ENCODE data around the gene IGF2.

Gene IGF2

GRCh38 chr11:2138431-2139122, 612 bp downstream of the IGF2 start:
- in situ Hi-C loops (cut with MboI; ENCODE audit: low pct_unique_long_range_greater_than_20kb, low sequenced_read_pairs, unreplicated experiment) = no loop called here
- no peak for DNase-seq (ENCODE audit: low spot score)
- TF ChIP-seq, protein P1, sequence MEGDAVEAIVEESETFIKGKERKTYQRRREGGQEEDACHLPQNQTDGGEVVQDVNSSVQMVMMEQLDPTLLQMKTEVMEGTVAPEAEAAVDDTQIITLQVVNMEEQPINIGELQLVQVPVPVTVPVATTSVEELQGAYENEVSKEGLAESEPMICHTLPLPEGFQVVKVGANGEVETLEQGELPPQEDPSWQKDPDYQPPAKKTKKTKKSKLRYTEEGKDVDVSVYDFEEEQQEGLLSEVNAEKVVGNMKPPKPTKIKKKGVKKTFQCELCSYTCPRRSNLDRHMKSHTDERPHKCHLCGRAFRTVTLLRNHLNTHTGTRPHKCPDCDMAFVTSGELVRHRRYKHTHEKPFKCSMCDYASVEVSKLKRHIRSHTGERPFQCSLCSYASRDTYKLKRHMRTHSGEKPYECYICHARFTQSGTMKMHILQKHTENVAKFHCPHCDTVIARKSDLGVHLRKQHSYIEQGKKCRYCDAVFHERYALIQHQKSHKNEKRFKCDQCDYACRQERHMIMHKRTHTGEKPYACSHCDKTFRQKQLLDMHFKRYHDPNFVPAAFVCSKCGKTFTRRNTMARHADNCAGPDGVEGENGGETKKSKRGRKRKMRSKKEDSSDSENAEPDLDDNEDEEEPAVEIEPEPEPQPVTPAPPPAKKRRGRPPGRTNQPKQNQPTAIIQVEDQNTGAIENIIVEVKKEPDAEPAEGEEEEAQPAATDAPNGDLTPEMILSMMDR (IDR thresholded peaks at IDR 0.05; ENCODE audit: extremely low read depth, insufficient read depth, missing control alignments) = no peak

DNA sequence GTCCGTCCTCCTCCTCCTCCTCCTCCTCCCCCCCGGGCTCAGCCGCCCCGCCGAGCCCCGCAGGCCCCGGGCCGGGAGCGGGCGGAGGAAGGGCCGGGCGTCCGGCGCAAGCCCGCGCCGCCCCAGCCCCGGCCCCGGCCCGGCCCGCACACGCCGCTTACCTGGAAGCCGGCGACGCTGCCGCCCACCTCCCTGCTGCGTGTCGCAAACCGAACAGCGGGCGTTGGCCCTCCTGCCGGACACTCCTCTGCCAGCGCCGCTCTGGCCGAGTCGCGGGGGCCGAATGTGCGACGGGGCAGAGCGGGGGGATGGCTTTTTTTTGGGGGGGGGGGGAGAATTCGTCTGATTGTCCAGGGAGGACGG, 1.1 kb downstream of the IGF2 start:
- in situ Hi-C loops (cut with MboI; ENCODE audit: low pct_unique_long_range_greater_than_20kb, low sequenced_read_pairs, unreplicated experiment) = no loop called here
- no peak for DNase-seq (ENCODE audit: low spot score)
- TF ChIP-seq, protein P1 (IDR thresholded peaks at IDR 0.05; ENCODE audit: extremely low read depth, insufficient read depth, missing control alignments) = no peak

GRCh38 chr11:2137202-2138067, 1.8 kb downstream of the IGF2 start:
- no peak for DNase-seq (ENCODE audit: low spot score)
- TF ChIP-seq, protein P1 (IDR thresholded peaks at IDR 0.05; ENCODE audit: extremely low read depth, insufficient read depth, missing control alignments) = no peak
- in situ Hi-C loops (cut with MboI; ENCODE audit: low pct_unique_long_range_greater_than_20kb, low sequenced_read_pairs, unreplicated experiment) = no loop called here

- TF ChIP-seq, protein P1 (IDR thresholded peaks at IDR 0.05; ENCODE audit: extremely low read depth, insufficient read depth, missing control alignments) = no peak
- no peak for DNase-seq (ENCODE audit: low spot score)
- in situ Hi-C loops (cut with MboI; ENCODE audit: low pct_unique_long_range_greater_than_20kb, low sequenced_read_pairs, unreplicated experiment) = no loop called here
These were observed 2.3 kb downstream of the IGF2 start for GRCh38 chr11:2136952-2137201.

GRCh38 chr11:2136209-2136951, 2.8 kb downstream of the IGF2 start:
- no peak for DNase-seq (ENCODE audit: low spot score)
- TF ChIP-seq, protein P1 (IDR thresholded peaks at IDR 0.05; ENCODE audit: extremely low read depth, insufficient read depth, missing control alignments) = no peak
- in situ Hi-C loops (cut with MboI; ENCODE audit: low pct_unique_long_range_greater_than_20kb, low sequenced_read_pairs, unreplicated experiment) = no loop called here

GRCh38 chr11:2135648-2136201, 3.5 kb downstream of the IGF2 start:
- TF ChIP-seq, protein P1 (IDR thresholded peaks at IDR 0.05; ENCODE audit: extremely low read depth, insufficient read depth, missing control alignments) = no peak
- in situ Hi-C loops (cut with MboI; ENCODE audit: low pct_unique_long_range_greater_than_20kb, low sequenced_read_pairs, unreplicated experiment) = no loop called here
- DNase-seq (ENCODE audit: low spot score) = no peak

All from GM13977 (cell line).